Common myeloid progenitor, CD34-positive (primary cell): ENCODE measurements around the gene STRADB.

Source experiments
- CTCF ChIA-PET: fragments of 350-600 bp; sonication (Branson Sonifier 250); formaldehyde crosslinking; loops from one replicate; lab custom pipeline; 2021; ENCODE audit warnings: antibody characterized with exemption; lab: Charles Lee
- POLR2A ChIA-PET: fragments of 350-600 bp; sonication (Branson Sonifier 250); formaldehyde crosslinking; loops from one replicate; lab custom pipeline; 2021; ENCODE audit warnings: antibody characterized with exemption; lab: Charles Lee
- DNase-seq, 3 donors: peaks; one replicate each; pipeline versions ENCODE4 v3.0.0 to v3.0.0-alpha.2; 2013
- H3K27ac ChIP-seq, 2 experiments: 1 replicate in 1 of 2; 2 replicates in 1 of 2; pipeline ENCODE4 v1.7.0; 2013; ENCODE audit warnings: inconsistent platforms in 2 of 2, low read length in 2 of 2, mild to moderate bottlenecking in 2 of 2, low read depth in 1 of 2, moderate library complexity in 1 of 2; ENCODE audit not compliant: severe bottlenecking in 2 of 2, insufficient read depth in 1 of 2, poor library complexity in 1 of 2
- H3K27me3 ChIP-seq, 5 experiments: replicated peaks in 2 of 5; 1 replicate in 3 of 5; 2 replicates in 2 of 5; pipeline versions ENCODE4 v1.6.1 to v1.7.0; 2013; ENCODE audit warnings: low read length in 4 of 5, mild to moderate bottlenecking in 2 of 5, moderate library complexity in 2 of 5, inconsistent platforms in 1 of 5; ENCODE audit not compliant: insufficient read depth in 5 of 5, control insufficient read depth in 4 of 5
- H3K36me3 ChIP-seq, 4 experiments: 1 replicate in 2 of 4; 2 replicates in 2 of 4; pipeline versions ENCODE4 v1.6.1 to v1.7.0; 2013; ENCODE audit warnings: low read length in 3 of 4, control low read depth in 1 of 4, mild to moderate bottlenecking in 1 of 4; ENCODE audit not compliant: control insufficient read depth in 4 of 4, insufficient read depth in 4 of 4
- H3K4me1 ChIP-seq, 4 experiments: 1 replicate in 3 of 4; 2 replicates in 1 of 4; pipeline versions ENCODE4 v1.6.1 to v1.7.1; 2013; ENCODE audit warnings: low read length in 3 of 4, mild to moderate bottlenecking in 3 of 4, control low read depth in 1 of 4, inconsistent platforms in 1 of 4, moderate library complexity in 1 of 4; ENCODE audit not compliant: control insufficient read depth in 4 of 4, insufficient read depth in 4 of 4; ENCODE audit errors: control extremely low read depth in 1 of 4
- H3K4me3 ChIP-seq, 7 experiments: 1 replicate in 4 of 7; 2 replicates in 3 of 7; pipeline versions ENCODE4 v1.5.1 to v1.7.0; 2013; ENCODE audit warnings: mild to moderate bottlenecking in 7 of 7, low read length in 6 of 7, moderate library complexity in 6 of 7, inconsistent platforms in 2 of 7, low read depth in 2 of 7, control low read depth in 1 of 7; ENCODE audit not compliant: insufficient read depth in 4 of 7, control insufficient read depth in 1 of 7; ENCODE audit errors: extremely low read depth in 1 of 7
- H3K9me3 ChIP-seq, 5 experiments: 1 replicate in 4 of 5; 2 replicates in 1 of 5; pipeline versions ENCODE4 v1.6.1 to v1.7.1; 2013; ENCODE audit warnings: low read length in 4 of 5, mild to moderate bottlenecking in 2 of 5, inconsistent platforms in 1 of 5, low read depth in 1 of 5, moderate library complexity in 1 of 5; ENCODE audit not compliant: control insufficient read depth in 4 of 5, insufficient read depth in 2 of 5; ENCODE audit errors: control extremely low read depth in 1 of 5
- WGBS: methylation state at CpG from one replicate; pipeline ENCODE4 v1.1.5; 2013; ENCODE audit not compliant: insufficient coverage; 5-methylcytosine and 5-hydroxymethylcytosine counted together

STRADB gene

DNA sequence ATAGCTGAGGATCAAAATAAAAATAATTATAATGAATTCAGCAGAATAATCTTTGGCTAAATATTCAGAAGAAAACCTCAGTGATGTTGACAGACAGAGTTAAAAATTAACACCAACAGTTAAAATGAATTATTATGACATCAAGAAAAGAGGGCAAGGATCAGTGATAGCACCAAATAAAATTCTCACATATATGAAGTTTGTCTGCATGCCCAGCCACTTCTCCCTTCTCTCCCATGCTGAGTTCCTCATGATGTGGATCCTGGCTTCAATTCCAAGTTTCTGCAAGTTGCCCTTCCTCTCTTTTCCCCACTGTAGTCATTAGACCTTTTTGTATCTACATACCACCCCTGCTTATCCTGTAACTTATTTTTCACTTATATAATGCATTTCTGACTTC lies 6.8 kb downstream of the STRADB start:
- Histone ChIP-seq H3K9me3 (peaks cover 0 to 1% (median 0%) of the 10 kb centered on the region in 5 experiments), H3K27me3 (no peaks in the 10 kb centered on the region), H3K4me3 (no peak overlapping the region), H3K27ac (no peak overlapping the region), H3K36me3 (peaks cover 5 to 13% (median 12%) of the 10 kb centered on the region in 4 experiments), H3K4me1 (no peaks in the 10 kb centered on the region)
- CTCF ChIA-PET, result no interaction called here
- no peak for DNase-seq
- POLR2A ChIA-PET, result no interaction called here

GRCh38 chr2:201460532-201460931 lies 9.0 kb downstream of the STRADB start:
- Histone ChIP-seq H3K36me3 (peaks cover 13 to 28% (median 24%) of the 10 kb centered on the region in 4 experiments), H3K9me3 (peaks cover 0 to 1% (median 0%) of the 10 kb centered on the region in 5 experiments), H3K27me3 (no peaks in the 10 kb centered on the region), H3K4me1 (no peaks in the 10 kb centered on the region), H3K4me3 (no peak overlapping the region), H3K27ac (no peak overlapping the region)
- POLR2A ChIA-PET, result no interaction called here
- no peak for DNase-seq
- CTCF ChIA-PET, result interaction anchor here (1.2 kb wide), 1 partner anchor 7 kb away, joined by 3 read pairs; no protein-coding TSS in a partner anchor
- no CpG with 5 or more reads among the region's 1 CpG for WGBS

DNA sequence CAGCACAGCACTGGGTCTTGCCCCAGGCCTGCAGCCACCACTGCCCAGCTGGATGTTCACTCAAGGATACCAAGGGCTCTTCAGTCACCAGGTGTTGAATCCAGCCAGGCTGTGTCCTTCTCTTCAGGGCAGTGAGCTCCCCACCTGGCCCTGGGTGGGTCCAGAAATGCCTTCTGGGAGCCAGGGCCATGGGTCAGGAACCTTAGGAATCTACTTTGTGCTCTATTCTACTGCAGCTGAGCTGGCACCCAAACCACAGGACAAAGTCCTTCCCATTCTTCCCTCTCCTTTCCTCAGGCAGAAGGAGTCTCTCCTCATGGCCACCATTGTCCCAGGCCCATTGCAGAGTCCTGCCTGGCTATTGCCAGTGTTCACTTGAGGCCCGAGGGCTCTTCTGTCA lies 13.0 kb downstream of the STRADB start:
- no peak overlapping the region for H3K4me3 ChIP-seq
- H3K27ac ChIP-seq, result no peak overlapping the region
- ChIA-PET POLR2A (no interaction called here), CTCF (no interaction called here)
- H3K9me3 ChIP-seq, result peaks cover 0 to 1% (median 0%) of the 10 kb centered on the region in 5 experiments
- H3K4me1 ChIP-seq, result no peaks in the 10 kb centered on the region
- no peaks in the 10 kb centered on the region for H3K27me3 ChIP-seq
- peaks cover 18 to 45% (median 31%) of the 10 kb centered on the region in 4 experiments for H3K36me3 ChIP-seq
- no peak for DNase-seq
- WGBS, result 93% methylated on average over 1 of the region's 1 CpG

GRCh38 chr2:201465524-201465971 lies 14.0 kb downstream of the STRADB start:
- Histone ChIP-seq H3K4me3 (no peak overlapping the region), H3K9me3 (peaks cover 0 to 1% (median 0%) of the 10 kb centered on the region in 5 experiments), H3K27ac (no peak overlapping the region), H3K27me3 (no peaks in the 10 kb centered on the region), H3K4me1 (no peaks in the 10 kb centered on the region), H3K36me3 (peaks cover 20 to 48% (median 32%) of the 10 kb centered on the region in 4 experiments)
- 100% methylated on average over 1 of the region's 2 CpGs for WGBS
- POLR2A ChIA-PET, result no interaction called here
- CTCF ChIA-PET, result interaction anchor here (2.0 to 2.8 kb wide), 2 partner anchors 9 to 10 kb away, joined by 5 to 9 read pairs; no protein-coding TSS in a partner anchor
- DNase-seq, result no peak

DNA sequence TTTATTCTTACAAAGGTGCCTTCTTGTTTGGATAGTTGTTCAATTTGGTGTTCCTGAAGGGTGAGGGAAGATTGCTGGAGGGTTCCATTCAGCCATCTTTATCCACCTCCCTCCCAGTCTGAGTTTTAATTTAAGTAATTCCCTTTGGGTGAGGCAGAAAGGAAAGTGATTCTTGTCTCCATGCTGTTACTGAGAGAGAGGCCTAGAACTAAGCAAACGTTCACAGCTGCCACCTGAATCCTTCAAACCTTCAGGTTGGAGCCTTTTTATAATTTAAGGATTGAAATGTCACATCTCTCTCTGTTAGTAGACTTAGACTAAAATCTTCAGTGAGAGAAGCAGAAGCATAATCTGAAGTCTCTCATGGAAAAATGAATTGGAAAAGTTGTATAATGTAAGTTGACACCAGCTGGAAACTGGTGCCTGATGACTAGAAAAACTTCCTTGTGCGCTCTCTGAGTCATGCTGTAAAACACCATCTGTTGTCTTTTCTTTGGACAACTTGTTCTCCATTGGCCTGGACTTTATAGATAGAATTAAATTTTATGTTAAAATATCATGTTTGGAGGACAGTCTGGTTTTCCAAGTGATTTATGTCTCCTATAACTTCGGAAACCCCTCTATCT lies 14.6 kb downstream of the STRADB start:
- ChIA-PET POLR2A (no interaction called here), CTCF (interaction anchor here (2.0 to 2.8 kb wide), 2 partner anchors 9 to 10 kb away, joined by 5 to 9 read pairs; no protein-coding TSS in a partner anchor)
- H3K27me3 ChIP-seq, result no peaks in the 10 kb centered on the region
- H3K9me3 ChIP-seq, result peaks cover 0 to 1% (median 0%) of the 10 kb centered on the region in 5 experiments
- WGBS, result 100% methylated on average over 1 of the region's 3 CpGs
- no peak for DNase-seq
- H3K4me3 ChIP-seq, result no peak overlapping the region
- peaks cover 22 to 52% (median 35%) of the 10 kb centered on the region in 4 experiments for H3K36me3 ChIP-seq
- no peaks in the 10 kb centered on the region for H3K4me1 ChIP-seq
- no peak overlapping the region for H3K27ac ChIP-seq

GRCh38 chr2:201467666-201468065 lies 16.1 kb downstream of the STRADB start:
- CTCF ChIA-PET, result interaction anchor here (1.3 to 2.8 kb wide), 3 partner anchors 8 to 18 kb away, joined by 4 to 9 read pairs (median 7); no protein-coding TSS in a partner anchor
- Histone ChIP-seq H3K4me3 (no peak overlapping the region), H3K9me3 (no peaks in the 10 kb centered on the region), H3K36me3 (peaks cover 19 to 60% (median 40%) of the 10 kb centered on the region in 4 experiments), H3K4me1 (no peaks in the 10 kb centered on the region), H3K27me3 (no peaks in the 10 kb centered on the region), H3K27ac (no peak overlapping the region)
- POLR2A ChIA-PET, result no interaction called here
- no peak for DNase-seq
